Mucosa of stomach (tissue), 1 donor: Measurements from ENCODE around the gene TANGO6.
A peak's percentile ranks its signal among the peaks of the same experiment; 100 is the strongest.

Experiments
- H3K27me3 ChIP-seq: one replicate; pipeline ENCODE4 v1.7.0; 2013; ENCODE audit warnings: mild to moderate bottlenecking, low read length; ENCODE audit not compliant: control insufficient read depth, insufficient read depth
- H3K36me3 ChIP-seq: one replicate; pipeline ENCODE4 v1.7.0; 2013; ENCODE audit warnings: low read length; ENCODE audit not compliant: control insufficient read depth, insufficient read depth
- H3K4me1 ChIP-seq: one replicate; pipeline ENCODE4 v1.7.0; 2013; ENCODE audit warnings: mild to moderate bottlenecking, low read length; ENCODE audit not compliant: control insufficient read depth, insufficient read depth
- H3K4me3 ChIP-seq: one replicate; pipeline ENCODE4 v1.7.0; 2013; ENCODE audit warnings: low read length
- H3K9ac ChIP-seq: one replicate; pipeline ENCODE4 v1.7.0; 2013; ENCODE audit warnings: mild to moderate bottlenecking, low read length, moderate library complexity
- H3K9me3 ChIP-seq: one replicate; pipeline ENCODE4 v1.7.0; 2013; ENCODE audit warnings: mild to moderate bottlenecking, low read length, moderate library complexity; ENCODE audit not compliant: control insufficient read depth
- donor health status: Pancreatic carcinoma.

TANGO6 gene

GRCh38 chr16:69107316-69107962 lies 264.1 kb downstream of the TANGO6 start:
- Histone ChIP-seq H3K4me3 (peak overlapping the region; percentile 28), H3K36me3 (no peaks in the 10 kb centered on the region), H3K9ac (peak overlapping the region; percentile 39), H3K9me3 (no peaks in the 10 kb centered on the region), H3K27me3 (peaks cover 25% of the 10 kb centered on the region), H3K4me1 (peaks cover 26% of the 10 kb centered on the region)

GRCh38 chr16:69108064-69108904 lies 265.0 kb downstream of the TANGO6 start:
- Histone ChIP-seq H3K4me1 (peaks cover 31% of the 10 kb centered on the region), H3K9ac (no peak overlapping the region), H3K36me3 (no peaks in the 10 kb centered on the region), H3K27me3 (peaks cover 25% of the 10 kb centered on the region), H3K4me3 (no peak overlapping the region), H3K9me3 (no peaks in the 10 kb centered on the region)

GRCh38 chr16:69108905-69109252 lies 265.5 kb downstream of the TANGO6 start:
- Histone ChIP-seq H3K4me3 (no peak overlapping the region), H3K9me3 (no peaks in the 10 kb centered on the region), H3K9ac (no peak overlapping the region), H3K4me1 (peaks cover 31% of the 10 kb centered on the region), H3K36me3 (no peaks in the 10 kb centered on the region), H3K27me3 (peaks cover 25% of the 10 kb centered on the region)

GRCh38 chr16:69109486-69110270 lies 266.3 kb downstream of the TANGO6 start:
- Histone ChIP-seq H3K4me1 (peaks cover 31% of the 10 kb centered on the region), H3K9me3 (no peaks in the 10 kb centered on the region), H3K4me3 (no peak overlapping the region), H3K9ac (no peak overlapping the region), H3K36me3 (no peaks in the 10 kb centered on the region), H3K27me3 (peaks cover 25% of the 10 kb centered on the region)

GRCh38 chr16:69110406-69110805 lies 267.1 kb downstream of the TANGO6 start:
- Histone ChIP-seq H3K4me3 (no peak overlapping the region), H3K36me3 (no peaks in the 10 kb centered on the region), H3K9ac (no peak overlapping the region), H3K27me3 (peaks cover 25% of the 10 kb centered on the region), H3K9me3 (no peaks in the 10 kb centered on the region), H3K4me1 (peaks cover 31% of the 10 kb centered on the region)

- Histone ChIP-seq H3K9me3 (no peaks in the 10 kb centered on the region), H3K4me3 (no peak overlapping the region), H3K27me3 (peaks cover 25% of the 10 kb centered on the region), H3K9ac (no peak overlapping the region), H3K4me1 (peaks cover 27% of the 10 kb centered on the region), H3K36me3 (no peaks in the 10 kb centered on the region)
These were observed 268.0 kb downstream of the TANGO6 start for GRCh38 chr16:69111216-69111875.

GRCh38 chr16:69111876-69112230 lies 268.5 kb downstream of the TANGO6 start:
- Histone ChIP-seq H3K9me3 (no peaks in the 10 kb centered on the region), H3K4me3 (no peak overlapping the region), H3K9ac (no peak overlapping the region), H3K4me1 (peaks cover 23% of the 10 kb centered on the region), H3K36me3 (no peaks in the 10 kb centered on the region), H3K27me3 (peaks cover 21% of the 10 kb centered on the region)

GRCh38 chr16:69112285-69113129 lies 269.2 kb downstream of the TANGO6 start:
- Histone ChIP-seq H3K36me3 (no peaks in the 10 kb centered on the region), H3K4me1 (peaks cover 16% of the 10 kb centered on the region)

GRCh38 chr16:69113216-69113615 lies 269.9 kb downstream of the TANGO6 start:
- no peaks in the 10 kb centered on the region for H3K9me3 ChIP-seq
- no peak overlapping the region for H3K9ac ChIP-seq
- H3K27me3 ChIP-seq: peaks cover 8% of the 10 kb centered on the region
- peaks cover 9% of the 10 kb centered on the region for H3K4me1 ChIP-seq
- no peak overlapping the region for H3K4me3 ChIP-seq
- no peaks in the 10 kb centered on the region for H3K36me3 ChIP-seq

More at GRCh38 chr16:69112285-69113129, 269.2 kb downstream of the TANGO6 start:
- Histone ChIP-seq H3K27me3 (peaks cover 15% of the 10 kb centered on the region), H3K9me3 (no peaks in the 10 kb centered on the region), H3K9ac (no peak overlapping the region), H3K4me3 (no peak overlapping the region)

GRCh38 chr16:69114346-69114975 lies 271.1 kb downstream of the TANGO6 start:
- no peaks in the 10 kb centered on the region for H3K36me3 ChIP-seq
- H3K4me3 ChIP-seq: no peak overlapping the region
- H3K27me3 ChIP-seq: no peaks in the 10 kb centered on the region
- no peaks in the 10 kb centered on the region for H3K9me3 ChIP-seq
- H3K4me1 ChIP-seq: peaks cover 7% of the 10 kb centered on the region
- no peak overlapping the region for H3K9ac ChIP-seq

- H3K36me3 ChIP-seq: no peaks in the 10 kb centered on the region
- no peaks in the 10 kb centered on the region for H3K9me3 ChIP-seq
- no peak overlapping the region for H3K4me3 ChIP-seq
- peaks cover 7% of the 10 kb centered on the region for H3K4me1 ChIP-seq
- no peaks in the 10 kb centered on the region for H3K27me3 ChIP-seq
- no peak overlapping the region for H3K9ac ChIP-seq
These were observed 271.6 kb downstream of the TANGO6 start for GRCh38 chr16:69114976-69115355.
